ENCODE data around the gene NCAN.
"Not testable (repeated sequence)": the region's sequence is repeated elsewhere in the genome, so short reads cannot be mapped to it uniquely, and the experiment has no call there.

NCAN gene

DNA sequence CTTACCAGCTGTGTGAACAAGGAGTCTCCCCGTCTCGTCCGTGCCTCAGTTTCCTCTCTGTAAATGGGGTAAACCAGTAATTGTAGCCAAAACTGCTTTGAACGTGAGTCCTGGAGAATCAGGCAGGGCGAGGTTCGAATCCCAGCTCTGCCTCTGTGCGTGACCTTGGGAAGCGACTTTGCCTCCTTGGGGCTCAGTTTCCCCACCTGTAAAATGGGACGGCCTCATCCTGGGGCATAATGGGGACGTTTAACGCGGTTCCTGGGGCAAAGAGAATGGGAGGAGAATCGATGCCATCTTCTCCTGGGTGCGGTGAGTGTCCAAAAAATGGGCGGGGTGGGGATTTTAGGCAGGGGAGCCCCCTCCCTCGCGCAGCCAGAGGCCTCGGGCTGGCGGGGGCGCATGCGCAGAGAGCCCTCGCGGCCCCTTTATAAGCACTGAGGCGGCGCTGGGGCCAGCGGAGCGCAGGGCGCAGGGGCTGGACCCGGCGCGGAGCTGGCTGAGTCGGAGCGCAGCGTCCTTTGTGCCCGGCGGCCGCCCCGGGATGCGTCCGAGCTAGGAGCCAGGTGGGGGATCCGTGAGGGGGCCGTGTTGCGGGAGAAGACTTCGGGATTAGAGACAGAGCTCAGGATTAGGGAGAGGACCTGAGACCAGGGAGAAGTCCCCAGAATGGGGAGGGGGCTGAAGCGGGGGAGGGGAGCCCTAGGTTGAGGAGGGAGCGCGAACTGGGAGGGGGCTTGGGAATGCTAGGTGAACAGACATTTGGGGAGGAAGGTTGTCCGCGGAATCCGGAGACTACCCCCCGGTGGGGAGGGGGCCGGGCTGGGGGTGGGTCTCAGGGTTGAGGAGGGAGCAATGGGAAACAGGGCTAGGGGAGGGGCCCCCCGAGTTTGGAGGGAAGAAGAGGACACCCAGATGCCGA lies at the start of gene NCAN:
NCAN (plus strand) TSS at position 460 of the 922 bp plus-strand sequence. CDS start 4,996 bp downstream, outside the sequence.
- DNase-seq (ENCODE audit: low read depth), result no peak

DNA sequence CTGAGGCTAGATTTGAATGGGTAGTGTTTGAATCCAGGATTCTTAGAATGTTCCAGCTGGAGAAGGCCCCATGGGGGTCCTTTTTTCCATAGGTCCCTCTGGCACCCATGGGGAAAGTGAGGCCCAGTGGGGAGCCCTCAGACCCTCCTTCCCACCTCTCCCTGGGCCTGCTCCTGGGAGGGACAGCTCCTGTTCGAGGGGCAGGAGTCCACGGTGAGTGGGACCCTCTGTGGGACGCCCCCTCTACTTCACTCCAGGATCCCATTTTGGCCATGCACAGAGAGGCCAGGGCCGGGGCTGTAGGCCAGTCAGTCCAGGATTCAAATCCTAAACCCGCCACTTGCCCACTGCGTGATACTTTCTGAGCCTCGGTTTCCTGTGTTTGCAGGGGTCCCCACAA lies 49.3 kb upstream of the NCAN start:
- DNase-seq (ENCODE audit: low read depth), result no peak

DNA sequence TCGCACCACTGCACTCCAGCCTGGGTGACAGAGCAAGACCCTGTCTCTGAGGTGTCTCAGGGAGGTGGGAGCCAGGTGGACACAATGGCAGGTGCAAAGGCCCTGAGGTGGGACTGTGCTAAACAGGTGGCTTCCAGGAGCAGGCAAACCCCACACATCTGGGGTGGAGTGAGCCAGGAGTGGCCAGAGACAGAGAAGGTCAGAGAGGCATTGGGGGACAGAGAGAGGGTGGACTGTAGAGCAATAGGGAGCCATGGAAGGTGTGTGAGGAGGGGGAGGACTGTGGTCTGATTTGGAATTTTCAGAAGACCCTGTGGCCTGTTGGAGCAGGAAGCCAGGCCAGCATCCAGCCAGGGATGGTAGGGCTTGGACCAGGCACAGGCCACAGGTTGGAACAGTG lies 46.4 kb upstream of the NCAN start:
- no peak for DNase-seq (ENCODE audit: low read depth)

DNA sequence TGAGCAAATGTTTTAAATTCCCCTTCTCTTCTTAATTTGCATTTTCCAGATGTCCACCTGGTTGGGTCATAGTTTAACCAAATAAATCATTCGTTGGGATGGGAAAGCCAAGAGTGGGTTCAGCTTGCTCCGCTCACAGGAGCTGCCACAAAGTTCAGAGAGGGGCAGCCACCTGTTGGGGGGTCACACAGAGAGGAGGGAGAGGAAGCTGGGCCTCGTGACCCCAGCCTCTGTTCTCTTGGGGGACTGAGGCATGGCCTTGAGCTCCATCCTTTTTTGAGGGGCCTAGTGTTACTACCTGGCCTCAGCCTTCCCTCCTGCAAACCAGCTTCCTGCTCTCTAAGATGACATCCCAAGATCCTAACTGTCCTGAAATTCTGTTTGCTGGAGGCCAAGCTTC lies 44.1 kb upstream of the NCAN start:
- no peak for DNase-seq (ENCODE audit: low read depth)

DNA sequence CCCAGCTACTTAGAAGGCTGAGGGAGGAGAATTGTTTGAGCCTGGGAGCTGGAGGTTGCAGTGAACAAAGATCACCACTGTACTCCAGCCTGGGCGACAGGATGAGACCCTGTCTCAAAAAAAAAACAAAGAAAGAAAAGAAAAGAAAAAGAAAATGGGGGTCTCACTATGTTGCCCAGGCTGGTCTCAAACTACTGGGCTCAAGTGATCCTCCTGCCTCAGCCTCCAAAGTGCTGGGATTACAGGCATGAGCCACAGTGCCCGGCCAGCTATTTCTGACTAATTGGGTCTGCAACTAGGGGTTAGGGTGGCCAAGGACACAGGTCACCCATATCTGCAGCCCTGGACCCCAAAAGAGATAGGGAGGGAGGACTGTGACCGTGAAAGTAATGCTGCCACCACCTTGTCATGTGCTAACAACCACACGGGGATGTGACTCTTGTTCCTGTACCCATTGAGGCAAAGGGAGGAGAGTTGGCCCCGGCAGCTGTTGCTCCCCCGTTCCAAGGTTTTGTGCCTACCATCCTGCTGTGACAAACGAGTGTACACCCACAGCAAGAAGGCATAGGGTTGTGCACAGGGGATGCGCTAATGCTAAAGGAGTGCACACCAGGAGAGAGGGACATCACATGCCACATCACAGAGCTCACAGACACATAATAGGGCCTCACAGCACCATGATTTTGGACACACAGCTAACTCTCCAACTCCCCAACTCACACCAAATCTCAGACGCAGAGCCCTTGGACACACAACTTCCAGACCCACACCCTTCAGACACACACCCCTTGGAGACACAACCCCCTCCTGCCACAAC lies 42.3 kb upstream of the NCAN start:
- no peak for DNase-seq (ENCODE audit: low read depth)

DNA sequence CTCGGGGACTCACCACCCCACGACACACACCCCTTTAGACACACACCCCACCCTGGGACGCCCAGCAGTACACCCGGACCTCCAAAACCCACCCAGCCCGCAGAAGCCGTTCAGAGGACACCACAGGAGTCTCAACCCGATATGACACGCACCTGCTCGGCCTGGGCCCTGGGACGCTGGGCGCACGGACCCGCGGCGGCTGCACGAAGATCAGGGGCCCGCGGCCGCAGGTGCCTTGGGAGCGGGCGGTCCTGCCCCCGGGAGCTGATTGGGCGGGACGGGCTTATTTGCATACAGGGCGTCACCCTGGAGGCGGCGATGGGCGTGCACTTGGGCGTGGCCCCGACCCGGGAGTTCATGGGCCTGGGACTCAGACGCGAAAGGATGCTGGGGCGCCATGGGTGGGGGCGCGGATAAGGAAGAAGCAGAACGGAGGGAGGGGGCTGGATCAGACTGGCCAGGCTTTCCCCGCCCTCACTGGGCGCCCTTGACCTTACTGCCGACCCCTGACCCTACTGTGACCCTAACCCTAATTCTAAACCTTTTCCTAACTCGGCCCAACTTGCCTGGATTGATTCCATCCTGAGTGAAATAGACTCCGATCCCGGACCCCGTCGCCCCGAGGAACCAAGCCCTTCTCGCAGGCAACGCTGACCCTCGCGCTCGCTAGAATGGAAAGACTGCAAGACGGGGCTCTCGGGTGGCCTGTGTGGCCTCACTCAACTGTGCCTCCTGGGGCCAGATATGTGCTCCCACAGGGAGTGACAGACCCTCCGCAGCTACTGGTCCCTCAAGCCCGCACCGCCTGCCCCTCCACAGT lies 41.5 kb upstream of the NCAN start, which contains the start of gene MEF2B:
MEF2B (minus strand) TSS at position 211 of the 820 bp plus-strand sequence. CDS start 19,528 bp downstream, outside the sequence.
- DNase-seq (ENCODE audit: low read depth), result peak; percentile 60

DNA sequence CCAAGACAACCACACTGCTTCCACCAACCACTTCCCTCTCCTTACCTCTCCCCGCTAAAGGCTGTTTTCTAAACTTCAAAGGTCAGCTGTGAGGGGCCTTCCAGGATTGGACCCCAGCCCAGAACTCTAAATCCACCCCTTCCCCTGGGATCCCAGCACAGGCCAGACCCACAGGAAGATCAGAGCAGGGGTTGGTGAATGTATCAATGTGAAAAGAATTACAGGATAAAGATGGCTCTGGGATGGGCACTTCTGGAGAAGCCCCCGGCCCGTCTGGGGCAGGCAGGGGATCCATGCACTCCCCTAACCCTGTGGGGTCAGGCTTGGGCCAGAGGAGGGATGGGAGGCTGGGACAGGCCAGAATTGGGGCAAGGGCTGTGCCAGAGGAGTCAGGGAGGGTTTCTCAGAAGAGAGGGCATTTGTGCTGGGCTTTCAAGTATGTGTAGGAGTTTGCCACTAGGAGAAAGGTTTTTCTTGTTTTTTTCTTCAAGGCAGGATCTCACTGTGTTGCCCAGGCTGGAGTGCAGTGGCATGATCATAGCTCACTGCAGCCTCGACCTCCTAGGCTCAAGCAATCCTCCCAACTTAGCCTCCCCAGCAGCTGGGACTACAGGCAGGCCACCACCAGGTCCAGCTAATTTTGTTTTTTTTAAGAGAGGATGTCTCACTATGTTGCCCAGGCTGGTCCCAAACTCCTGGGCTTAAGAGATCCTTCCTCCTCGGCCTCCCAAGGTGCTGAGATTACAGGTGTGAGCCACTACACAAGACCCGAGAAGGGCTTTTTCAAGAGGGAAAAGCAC lies 40.7 kb upstream of the NCAN start:
- DNase-seq (ENCODE audit: low read depth), result no peak

DNA sequence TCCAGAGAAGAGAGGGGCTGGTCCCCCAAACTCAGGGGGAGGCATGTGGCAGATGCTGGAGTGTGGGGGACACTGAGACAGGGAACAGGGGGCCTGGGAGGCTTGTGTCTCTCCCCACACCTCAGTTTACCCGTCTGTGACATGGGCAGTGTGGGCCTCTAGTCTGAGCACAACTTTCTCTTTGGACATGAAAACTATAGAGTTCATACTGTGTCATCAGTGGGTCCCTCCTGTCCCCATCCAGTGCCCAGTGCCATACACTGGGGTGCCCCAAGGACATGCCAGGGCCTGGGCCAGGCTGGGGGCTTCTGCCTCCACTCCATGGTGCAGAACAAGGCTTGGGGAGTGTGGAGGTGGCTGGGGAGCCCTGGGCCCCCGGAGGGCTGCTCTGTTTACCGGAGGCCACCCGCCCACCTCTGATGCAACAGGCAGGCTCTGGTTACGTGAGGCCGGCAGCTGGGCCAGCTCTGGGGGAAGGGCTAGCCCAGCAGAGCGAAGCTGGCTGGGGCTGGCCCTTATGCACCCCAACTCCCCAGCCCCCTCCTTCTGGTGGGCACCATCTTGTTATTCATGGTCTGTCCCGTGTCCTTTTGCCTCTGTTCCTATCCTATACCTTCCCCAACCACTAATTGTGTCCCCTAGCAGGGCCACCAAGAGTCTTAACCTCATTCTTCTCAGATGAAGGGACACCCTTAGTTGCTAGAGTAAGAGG lies 39.8 kb upstream of the NCAN start:
- peak; percentile 79 for DNase-seq (ENCODE audit: low read depth)

DNA sequence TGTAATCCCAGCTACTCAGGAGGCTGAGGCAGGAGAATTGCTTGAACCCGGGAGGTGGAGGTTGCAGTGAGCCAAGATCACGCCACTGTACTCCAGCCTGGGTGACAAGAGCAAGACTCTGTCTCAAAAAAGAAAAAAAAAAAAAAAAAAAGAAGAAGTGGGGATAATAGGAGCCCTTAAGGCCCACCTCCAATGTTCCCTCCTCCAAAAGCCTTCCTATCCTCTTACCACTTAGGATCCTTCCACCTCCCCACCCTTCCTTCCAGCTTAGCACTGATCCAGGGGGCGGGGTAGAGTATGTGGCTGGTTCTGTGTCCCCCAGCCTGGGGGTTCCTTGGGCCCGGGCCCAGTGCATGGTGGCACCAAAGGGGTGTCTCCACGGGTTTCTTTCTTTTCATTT lies 38.5 kb upstream of the NCAN start:
- not testable (repeated sequence) for DNase-seq (ENCODE audit: low read depth)

DNA sequence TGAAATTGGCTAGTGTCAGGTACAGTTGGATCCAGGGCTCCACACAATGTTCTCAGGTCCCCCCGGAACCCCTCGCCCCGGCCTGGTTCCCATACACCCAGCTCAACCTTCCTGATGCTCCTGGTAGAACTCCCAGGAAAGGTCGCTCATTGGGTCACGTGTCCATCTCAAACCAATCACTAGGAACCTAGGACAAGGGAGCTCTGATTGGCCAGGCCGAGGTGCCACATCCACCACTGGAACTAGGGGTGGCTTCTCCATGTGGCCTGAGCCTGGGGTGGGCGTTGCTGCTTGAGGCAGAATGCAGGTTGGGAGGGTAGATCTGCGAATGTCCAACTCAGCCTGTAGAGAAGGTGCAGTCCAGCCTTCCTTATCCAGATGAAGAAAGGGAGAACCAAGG lies 34.8 kb upstream of the NCAN start:
- DNase-seq (ENCODE audit: low read depth), result no peak

DNA sequence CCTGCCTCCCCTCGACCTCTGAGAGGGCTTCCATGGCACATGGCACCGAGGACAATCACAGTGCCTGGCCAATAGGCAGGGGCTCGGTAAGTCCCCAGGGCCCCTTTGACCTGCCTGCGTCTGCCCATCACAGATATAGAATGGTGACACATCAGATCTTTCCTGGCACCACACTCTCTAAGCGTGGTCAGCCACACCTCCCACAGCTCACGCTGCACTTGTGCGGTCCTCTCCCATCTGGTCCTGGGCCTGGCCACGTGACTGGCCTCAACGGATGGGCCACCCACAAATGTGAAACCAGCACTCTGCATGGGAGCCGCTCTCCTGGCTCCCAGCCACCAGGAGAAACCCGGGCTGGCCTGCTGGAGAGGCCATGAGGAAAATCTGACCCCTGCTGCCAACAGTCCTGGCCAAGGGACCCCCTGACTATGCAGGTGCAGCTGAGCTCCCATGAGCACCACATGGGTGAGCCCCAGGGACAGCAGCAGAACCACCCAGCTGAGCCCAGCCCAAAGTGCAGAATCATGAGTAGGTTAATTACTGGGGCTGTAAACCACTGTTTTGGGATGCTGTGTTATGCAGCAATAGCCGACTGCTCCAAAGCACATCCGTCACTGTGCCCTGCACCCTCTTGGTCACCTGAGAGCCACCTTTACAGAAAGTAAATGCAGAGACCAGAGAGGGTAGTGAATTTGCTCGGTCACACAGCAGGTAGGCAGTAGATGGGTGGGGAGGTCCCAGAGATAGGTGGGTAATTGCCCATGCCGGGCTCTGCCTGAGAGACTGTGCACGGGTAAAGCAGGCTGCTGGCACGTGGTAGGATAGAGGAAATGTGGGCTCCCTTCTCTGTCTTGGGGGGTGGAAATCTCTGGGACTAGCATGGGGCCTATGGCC lies 32.0 kb upstream of the NCAN start:
- no peak for DNase-seq (ENCODE audit: low read depth)

DNA sequence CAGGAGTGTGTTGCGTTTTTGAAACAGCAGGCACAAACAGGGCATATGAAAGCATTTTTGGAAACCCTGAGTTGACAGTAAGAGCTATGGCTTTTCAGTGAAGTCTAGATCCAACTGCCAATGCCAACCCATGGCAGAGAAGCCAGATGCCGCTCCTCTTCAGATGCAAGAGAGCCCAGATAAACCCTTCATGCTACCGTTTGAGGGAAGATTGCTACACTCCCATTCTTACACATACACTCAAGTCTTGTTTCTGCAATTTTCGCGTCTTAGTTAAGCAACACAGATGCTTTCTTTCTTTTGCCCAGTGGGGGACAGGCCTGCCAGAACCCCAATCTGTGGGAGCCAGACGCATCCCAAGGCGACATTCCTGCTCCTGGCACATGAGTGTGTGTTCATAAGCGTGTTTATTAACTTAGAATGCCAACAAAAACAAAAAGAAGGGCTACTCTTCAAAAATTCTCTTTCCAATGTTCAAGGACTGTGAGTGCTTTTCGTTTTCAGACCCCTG lies 30.2 kb upstream of the NCAN start:
- DNase-seq (ENCODE audit: low read depth), result no peak

DNA sequence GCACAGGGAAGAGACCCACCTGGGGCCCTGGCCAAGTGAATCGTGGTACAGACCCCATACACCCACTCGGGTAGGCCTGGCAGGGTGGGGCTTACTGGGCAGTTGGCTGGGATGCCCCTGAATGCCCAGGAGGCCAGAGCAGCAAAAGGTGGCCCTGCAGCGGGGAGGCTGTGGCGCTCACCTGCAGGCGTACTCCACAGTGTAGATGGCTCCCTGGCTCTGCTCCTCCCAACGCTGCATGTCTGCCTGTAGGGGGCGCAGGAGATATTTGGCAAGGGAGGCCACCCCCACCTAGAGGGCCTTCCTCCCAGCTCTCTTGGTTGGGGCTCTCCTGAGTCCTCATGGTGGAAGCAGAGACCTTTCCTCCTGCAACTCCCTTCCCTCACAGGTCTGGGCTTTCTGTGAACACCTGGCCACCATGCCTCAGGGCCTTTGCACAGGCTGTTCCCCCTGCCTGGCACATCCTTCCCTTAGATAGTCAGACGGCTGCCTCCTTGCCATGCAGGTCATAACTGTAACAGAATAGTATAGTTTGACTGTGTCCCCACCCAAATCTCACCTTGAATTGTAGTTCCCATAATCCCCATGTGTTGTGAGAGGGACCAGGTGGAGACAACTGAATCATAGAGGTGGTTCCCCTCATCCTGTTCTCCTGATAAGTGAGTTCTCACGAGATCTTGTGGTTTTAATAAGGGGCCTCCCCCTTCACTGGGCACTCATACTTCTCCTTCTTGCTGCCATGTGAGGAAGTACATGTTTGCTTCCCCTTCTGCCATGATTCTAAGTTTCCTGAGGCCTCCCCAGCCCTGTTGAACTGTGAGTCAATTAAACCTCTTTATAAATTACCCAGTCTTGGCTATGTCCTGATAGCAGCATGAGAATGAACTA lies 25.7 kb upstream of the NCAN start:
- DNase-seq (ENCODE audit: low read depth), result peak; percentile 39

DNA sequence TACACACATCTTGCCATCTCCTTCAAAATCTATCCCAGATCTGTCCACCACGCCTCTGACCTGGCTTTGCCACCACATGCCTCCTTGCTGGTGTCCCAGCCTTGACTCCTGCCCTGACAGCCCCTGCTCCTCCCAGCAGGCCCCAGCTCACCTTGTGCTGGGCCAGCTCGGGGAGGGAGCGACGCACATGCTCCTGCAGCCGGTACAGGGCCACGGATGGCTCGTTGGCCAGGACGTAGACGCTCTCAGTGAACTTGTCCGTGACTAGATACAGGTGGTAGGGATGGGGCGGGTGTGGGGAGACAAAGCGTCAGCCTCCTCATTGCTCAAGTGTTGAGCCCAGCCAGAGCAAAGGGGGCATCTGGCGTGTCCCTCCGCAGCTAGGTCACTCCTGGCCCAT lies 25.0 kb upstream of the NCAN start:
- no peak for DNase-seq (ENCODE audit: low read depth)

DNA sequence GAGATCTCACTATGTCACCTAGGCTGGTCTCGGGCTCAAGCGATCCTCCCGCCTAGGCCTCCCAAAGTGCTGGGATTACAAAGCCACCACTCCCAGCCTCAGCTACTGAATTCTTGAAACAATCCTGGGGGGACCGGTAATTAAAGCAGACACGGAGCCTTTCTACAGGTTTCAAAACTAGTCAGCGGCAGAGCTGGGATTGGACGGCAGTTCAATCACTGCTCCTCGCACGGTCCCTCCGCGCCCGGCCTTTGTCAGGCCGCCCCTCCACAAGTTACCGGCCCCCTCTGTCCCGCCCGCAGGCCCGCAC lies 20.0 kb upstream of the NCAN start:
- DNase-seq (ENCODE audit: low read depth), result no peak

DNA sequence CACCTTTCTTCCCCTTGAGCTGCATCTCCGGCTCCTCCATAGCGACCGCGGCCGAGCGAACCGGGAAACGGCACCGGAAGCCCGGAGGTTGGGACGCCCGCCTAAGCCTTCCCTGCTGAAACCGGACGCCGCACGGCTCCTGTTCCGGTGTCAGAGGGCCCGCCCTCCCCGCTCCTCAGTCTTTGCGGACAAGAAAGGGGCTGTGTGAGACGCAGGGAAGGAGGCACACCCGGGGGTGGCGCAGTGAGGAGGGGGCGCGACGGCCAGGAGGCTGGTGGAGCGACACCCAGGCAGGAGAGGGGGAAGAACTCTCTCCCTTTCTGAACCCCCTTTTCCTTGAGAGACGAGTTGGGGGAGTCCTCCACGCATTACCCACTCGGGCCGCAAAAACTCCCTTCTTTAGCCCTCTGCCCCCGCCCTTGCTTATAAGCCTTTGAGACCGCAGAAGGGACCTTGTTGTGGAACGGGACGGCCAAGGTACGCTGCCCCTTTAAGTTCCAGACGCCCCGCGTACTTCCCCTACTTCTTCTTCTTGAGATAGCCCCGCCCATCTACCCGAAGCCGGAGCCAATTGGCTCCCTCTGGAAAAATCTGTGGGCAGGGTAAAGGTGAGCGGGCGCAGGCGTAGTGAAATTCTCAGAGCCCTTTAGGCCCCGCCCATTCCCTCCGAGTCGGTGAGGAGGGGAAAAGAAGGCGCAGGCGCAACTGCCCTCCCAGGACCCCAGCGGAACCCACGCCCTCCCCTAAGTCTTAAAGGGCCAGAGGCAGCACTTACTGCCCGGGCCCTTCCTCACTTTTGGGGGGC lies 19.5 kb upstream of the NCAN start, which contains the start of the genes BORCS8 and RFXANK:
BORCS8 (minus strand) TSS at position 75 of the 805 bp plus-strand sequence; CDS start at position 40, 35 bp downstream.
RFXANK (plus strand) TSS at position 181 of the 805 bp plus-strand sequence. CDS start 1,689 bp downstream, outside the sequence.
- peak; percentile 98 for DNase-seq (ENCODE audit: low read depth)

DNA sequence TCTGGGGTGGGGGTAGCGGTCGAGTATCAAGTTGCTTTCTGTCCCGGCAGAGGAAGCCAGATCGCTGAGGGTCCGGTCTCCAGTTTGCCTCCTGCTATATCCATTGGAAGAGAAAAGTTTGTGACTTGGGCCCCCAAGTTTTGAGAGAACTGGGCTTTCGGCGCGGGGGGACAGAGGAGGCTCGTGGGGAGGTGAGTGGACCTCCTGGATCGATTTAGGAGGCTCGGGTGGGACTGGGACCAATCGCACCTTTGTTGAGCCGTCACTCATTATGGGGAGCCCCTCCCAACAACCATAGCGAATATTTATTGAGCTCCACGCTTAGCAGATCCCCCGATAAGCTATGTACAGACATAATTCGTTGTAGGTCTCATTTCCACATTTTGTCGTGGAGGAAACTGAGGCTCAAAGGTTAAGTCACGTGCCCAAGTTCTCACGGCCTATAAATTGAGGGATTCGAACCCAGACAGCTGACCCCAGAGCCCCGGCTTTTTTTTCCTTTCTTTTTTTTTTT lies 18.8 kb upstream of the NCAN start:
- DNase-seq (ENCODE audit: low read depth), result no peak
